CD4-positive, alpha-beta T cell (primary cell): ENCODE measurements around the gene SYNGR2. TPM values are rescaled to one million over a fixed set of nuclear protein-coding genes. Genes with fewer than 3 reads are reported as not detected.

Source experiments
- ATAC-seq: fragments of 200-7000 bp; cut with Tn5 transposase; one replicate; pipeline ENCODE4 v1.10.0; 2022; ENCODE audit warnings: mild to moderate bottlenecking; ENCODE audit not compliant: poor library complexity
- CTCF ChIA-PET: fragments of 350-600 bp; sonication (Branson Sonifier 250); formaldehyde crosslinking; loops from one replicate; lab custom pipeline; 2021; ENCODE audit warnings: antibody characterized with exemption, inconsistent platforms; lab: Charles Lee
- POLR2A ChIA-PET: fragments of 350-600 bp; sonication (Branson Sonifier 250); formaldehyde crosslinking; loops from one replicate; lab custom pipeline; 2021; ENCODE audit warnings: antibody characterized with exemption, inconsistent platforms; lab: Charles Lee
- DNase-seq, 14 experiments: peaks; one replicate each; pipeline ENCODE4 v3.0.0-alpha.2; 2013 to 2020; ENCODE audit warnings: mixed read lengths in 2 of 14
- H3K27ac ChIP-seq, 2 donors: one replicate each; pipeline versions ENCODE4 v1.5.1 to v1.7.0; 2013; ENCODE audit warnings: low read length in 2 of 2, low read depth in 1 of 2, mild to moderate bottlenecking in 1 of 2
- H3K27me3 ChIP-seq, 2 experiments: 1 replicate in 1 of 2; 2 replicates in 1 of 2; pipeline versions ENCODE4 v1.6.1 to v1.7.0; 2013; ENCODE audit warnings: low read length in 2 of 2, control low read depth in 1 of 2, mild to moderate bottlenecking in 1 of 2, moderate library complexity in 1 of 2; ENCODE audit not compliant: insufficient read depth in 2 of 2, control insufficient read depth in 1 of 2
- H3K36me3 ChIP-seq: one replicate; pipeline ENCODE4 v1.6.1; 2013; ENCODE audit warnings: low read length, control low read depth; ENCODE audit not compliant: insufficient read depth
- H3K4me1 ChIP-seq: one replicate; pipeline ENCODE4 v1.6.1; 2013; ENCODE audit warnings: low read length, control low read depth; ENCODE audit not compliant: insufficient read depth
- H3K4me3 ChIP-seq: one replicate; pipeline ENCODE4 v1.5.1; 2013; ENCODE audit warnings: mild to moderate bottlenecking, low read length, moderate library complexity
- H3K9me3 ChIP-seq, 2 experiments: 1 replicate in 1 of 2; 2 replicates in 1 of 2; pipeline versions ENCODE4 v1.6.1 to v1.7.0; 2013; ENCODE audit warnings: low read length in 2 of 2, mild to moderate bottlenecking in 2 of 2, control low read depth in 1 of 2, moderate library complexity in 1 of 2; ENCODE audit not compliant: control insufficient read depth in 1 of 2, insufficient read depth in 1 of 2
- H3K27ac Mint-ChIP-seq: one replicate; pipeline ENCODE4 v1.8.0; 2020; ENCODE audit warnings: mixed read lengths
- H3K27me3 Mint-ChIP-seq: one replicate; pipeline ENCODE4 v1.8.0; 2021; ENCODE audit warnings: mixed read lengths
- H3K36me3 Mint-ChIP-seq: one replicate; pipeline ENCODE4 v1.8.0; 2021; ENCODE audit warnings: low read depth, mixed read lengths
- H3K4me1 Mint-ChIP-seq: one replicate; pipeline ENCODE4 v1.8.0; 2021; ENCODE audit warnings: low read depth, mixed read lengths
- H3K4me3 Mint-ChIP-seq: one replicate; pipeline ENCODE4 v1.8.0; 2020; ENCODE audit warnings: mild to moderate bottlenecking, mixed read lengths
- H3K9me3 Mint-ChIP-seq: one replicate; pipeline ENCODE4 v1.8.0; 2020; ENCODE audit warnings: mixed read lengths
- intact Hi-C, 2 experiments: fragments of 100-400 bp; cut with DNase I in 1 of 2; cut with micrococcal nuclease in 1 of 2; formaldehyde crosslinking; loops; one replicate each; pipeline versions ENCODE4 v1.15.1 to v1.9.0; 2023 to 2025; cut with DNase I, micrococcal nuclease
- total RNA-seq, 174 experiments: library from RNA in 2 of 174; stranded (reverse) in 2 of 174; gene quantifications; one replicate each; pipeline ENCODE4 v1.2.3 and lab custom pipeline; 2021 to 2026
- TF ChIP-seq, protein P1 (sequence below): fragments of 200-600 bp; IDR thresholded peaks from one replicate; pipeline ENCODE4 v1.8.0; 2022; ENCODE audit warnings: antibody characterized with exemption, mild to moderate bottlenecking

The SYNGR2 gene
- total RNA-seq, 2 experiments from 2014 or later: 34.9 to 41.3 TPM

DNA sequence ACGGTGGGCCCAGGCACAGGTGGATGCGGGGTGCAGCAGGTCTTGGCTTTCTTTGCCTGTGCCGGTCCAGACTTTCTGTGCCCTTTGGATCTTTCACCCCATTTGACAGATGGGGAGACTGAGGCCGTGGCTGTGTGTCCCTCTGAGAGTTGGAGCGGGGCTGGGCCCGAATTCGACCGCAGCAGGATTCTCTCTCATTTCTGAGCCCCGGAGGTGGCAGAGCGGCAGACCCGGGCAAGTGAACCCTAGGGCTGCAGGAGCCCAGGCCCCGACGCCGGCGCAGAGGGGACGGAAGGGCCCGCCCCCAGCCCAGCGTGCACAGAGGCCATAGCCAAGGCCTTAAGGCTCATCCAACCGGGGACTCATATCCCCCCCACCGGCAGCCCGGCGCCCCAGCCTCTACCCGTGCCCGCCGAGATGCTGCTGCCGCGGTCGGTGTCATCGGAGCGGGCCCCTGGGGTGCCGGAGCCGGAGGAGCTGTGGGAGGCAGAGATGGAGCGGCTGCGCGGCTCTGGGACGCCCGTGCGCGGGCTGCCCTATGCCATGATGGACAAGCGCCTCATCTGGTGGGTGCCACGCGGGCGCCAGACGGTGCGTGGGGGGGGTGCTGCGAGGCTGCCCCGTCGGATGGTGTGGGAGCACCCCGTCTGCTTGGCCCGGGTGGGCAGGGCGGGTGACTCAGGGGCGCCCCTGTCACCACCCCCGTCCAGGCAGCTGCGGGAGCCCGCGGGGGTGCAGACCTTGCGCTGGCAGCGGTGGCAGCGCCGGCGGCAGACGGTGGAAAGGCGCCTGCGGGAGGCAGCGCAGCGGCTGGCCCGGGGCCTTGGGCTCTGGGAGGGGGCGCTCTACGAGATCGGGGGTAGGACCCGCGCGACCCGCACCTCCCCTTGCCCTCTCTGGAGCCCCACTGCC, 37.0 kb upstream of the SYNGR2 start:
- H3K27ac ChIP-seq: peak overlapping the region; percentile 75 to 92
- no peaks in the 10 kb centered on the region for H3K9me3 Mint-ChIP-seq
- intact Hi-C loops: loop anchor here (5.0 to 10.0 kb wide), 5 partner anchors 36 to 687 kb away; partner anchors contain the start of gene SYNGR2 (in 1 of the 2)
- POLR2A ChIA-PET: interaction anchor here (0.7 to 16.9 kb wide), 14 partner anchors 6 to 691 kb away, joined by 3 to 766 read pairs (median 14); partner anchors contain the start of genes TMC6, TMC8 and TNRC6C
- no peak for ATAC-seq
- no peaks in the 10 kb centered on the region for H3K9me3 ChIP-seq
- H3K4me1 ChIP-seq: peaks cover 76% of the 10 kb centered on the region
- CTCF ChIA-PET: interaction anchor here (1.3 to 2.5 kb wide), 2 partner anchors 18 to 45 kb away, joined by 7 to 12 read pairs; no protein-coding TSS in a partner anchor
- peak overlapping the region; percentile 100 for H3K4me3 Mint-ChIP-seq
- no peaks in the 10 kb centered on the region for H3K27me3 ChIP-seq
- peaks cover 66% of the 10 kb centered on the region for H3K4me1 Mint-ChIP-seq
- H3K36me3 Mint-ChIP-seq: peaks cover 80% of the 10 kb centered on the region
- TF ChIP-seq, protein P1, sequence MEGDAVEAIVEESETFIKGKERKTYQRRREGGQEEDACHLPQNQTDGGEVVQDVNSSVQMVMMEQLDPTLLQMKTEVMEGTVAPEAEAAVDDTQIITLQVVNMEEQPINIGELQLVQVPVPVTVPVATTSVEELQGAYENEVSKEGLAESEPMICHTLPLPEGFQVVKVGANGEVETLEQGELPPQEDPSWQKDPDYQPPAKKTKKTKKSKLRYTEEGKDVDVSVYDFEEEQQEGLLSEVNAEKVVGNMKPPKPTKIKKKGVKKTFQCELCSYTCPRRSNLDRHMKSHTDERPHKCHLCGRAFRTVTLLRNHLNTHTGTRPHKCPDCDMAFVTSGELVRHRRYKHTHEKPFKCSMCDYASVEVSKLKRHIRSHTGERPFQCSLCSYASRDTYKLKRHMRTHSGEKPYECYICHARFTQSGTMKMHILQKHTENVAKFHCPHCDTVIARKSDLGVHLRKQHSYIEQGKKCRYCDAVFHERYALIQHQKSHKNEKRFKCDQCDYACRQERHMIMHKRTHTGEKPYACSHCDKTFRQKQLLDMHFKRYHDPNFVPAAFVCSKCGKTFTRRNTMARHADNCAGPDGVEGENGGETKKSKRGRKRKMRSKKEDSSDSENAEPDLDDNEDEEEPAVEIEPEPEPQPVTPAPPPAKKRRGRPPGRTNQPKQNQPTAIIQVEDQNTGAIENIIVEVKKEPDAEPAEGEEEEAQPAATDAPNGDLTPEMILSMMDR: no peak
- no peaks in the 10 kb centered on the region for H3K27me3 Mint-ChIP-seq
- H3K36me3 ChIP-seq: peaks cover 57% of the 10 kb centered on the region
- peak in 5 of 14 experiments; percentile 54 to 67 (median 55) for DNase-seq
- peak overlapping the region; percentile 96 for H3K27ac Mint-ChIP-seq
- peak overlapping the region; percentile 94 for H3K4me3 ChIP-seq

DNA sequence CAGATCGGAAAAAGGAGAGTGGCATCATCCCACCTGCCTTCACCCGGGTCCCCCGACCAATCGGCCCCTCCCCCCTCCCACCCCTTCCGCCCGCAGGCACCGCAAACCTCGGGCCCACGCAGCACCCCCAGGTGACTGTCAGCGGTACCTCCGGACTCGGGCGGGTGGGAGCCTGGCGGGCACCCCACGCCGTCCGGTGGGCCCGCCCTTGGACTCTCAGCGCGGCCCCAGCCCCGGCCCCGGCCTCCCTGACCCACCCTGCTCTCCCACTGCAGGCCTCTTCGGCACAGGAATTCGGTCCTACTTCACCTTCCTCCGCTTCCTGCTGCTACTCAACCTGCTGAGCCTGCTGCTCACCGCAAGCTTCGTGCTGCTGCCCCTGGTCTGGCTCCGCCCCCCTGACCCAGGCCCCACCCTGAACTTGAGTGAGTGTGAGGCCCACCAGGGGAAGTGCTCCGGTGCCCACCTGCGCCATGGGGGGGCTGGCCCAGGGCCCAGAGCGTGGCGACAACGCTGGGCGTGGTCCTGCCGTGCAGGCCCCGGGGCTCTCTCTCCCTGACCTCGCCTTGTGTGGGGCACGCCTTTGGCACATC, 36.2 kb upstream of the SYNGR2 start:
- ChIA-PET POLR2A (interaction anchor here (0.8 to 16.9 kb wide), 6 partner anchors 5 to 174 kb away, joined by 3 to 766 read pairs (median 78); partner anchors contain the start of genes TMC6, TMC8 and TNRC6C), CTCF (interaction anchor here (4.1 kb wide), 1 partner anchor 11 kb away, joined by 38 read pairs; no protein-coding TSS in a partner anchor)
- peak overlapping the region; percentile 88 for H3K4me3 Mint-ChIP-seq
- ATAC-seq (no peak), DNase-seq (peak in 13 of 14 experiments; percentile 45 to 88 (median 67))
- Histone ChIP-seq H3K4me3 (peak overlapping the region; percentile 94), H3K36me3 (peaks cover 57% of the 10 kb centered on the region), H3K4me1 (peaks cover 76% of the 10 kb centered on the region), H3K27ac (peak overlapping the region; percentile 18 to 92), H3K9me3 (no peaks in the 10 kb centered on the region), H3K27me3 (no peaks in the 10 kb centered on the region)
- TF ChIP-seq, protein P1: peak; percentile 18
- H3K9me3 Mint-ChIP-seq: no peaks in the 10 kb centered on the region
- peaks cover 68% of the 10 kb centered on the region for H3K4me1 Mint-ChIP-seq
- H3K27ac Mint-ChIP-seq: peak overlapping the region; percentile 81
- intact Hi-C loops: loop anchor here (5.0 to 10.0 kb wide), 5 partner anchors 35 to 687 kb away; partner anchors contain the start of gene SYNGR2 (in 1 of the 2)
- peaks cover 81% of the 10 kb centered on the region for H3K36me3 Mint-ChIP-seq
- no peaks in the 10 kb centered on the region for H3K27me3 Mint-ChIP-seq

DNA sequence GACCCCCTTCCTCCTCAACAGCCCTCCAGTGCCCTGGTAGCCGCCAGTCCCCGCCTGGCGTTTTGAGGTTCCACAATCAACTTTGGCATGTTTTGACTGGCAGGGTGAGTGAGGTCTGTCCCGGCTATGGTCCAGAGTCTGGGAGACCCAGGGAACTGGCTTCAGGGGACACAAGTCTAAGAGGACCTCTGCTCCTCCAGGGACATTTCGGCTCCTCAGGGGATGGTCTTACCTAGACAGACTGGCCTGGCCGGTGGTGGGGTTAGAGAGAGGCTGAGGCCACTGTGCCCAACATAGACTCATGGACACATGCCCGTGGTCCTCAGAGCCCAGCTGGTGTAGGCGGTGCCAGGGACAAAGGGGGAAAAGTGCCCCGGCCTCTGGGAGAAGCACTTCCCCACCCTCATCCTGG, 35.6 kb upstream of the SYNGR2 start:
- peaks cover 71% of the 10 kb centered on the region for H3K4me1 Mint-ChIP-seq
- CTCF ChIA-PET: interaction anchor here (1.5 to 4.1 kb wide), 3 partner anchors 12 to 20 kb away, joined by 5 to 38 read pairs (median 37); no protein-coding TSS in a partner anchor
- no peaks in the 10 kb centered on the region for H3K27me3 ChIP-seq
- H3K27me3 Mint-ChIP-seq: no peaks in the 10 kb centered on the region
- H3K36me3 Mint-ChIP-seq: peaks cover 81% of the 10 kb centered on the region
- peaks cover 61% of the 10 kb centered on the region for H3K36me3 ChIP-seq
- no peaks in the 10 kb centered on the region for H3K9me3 ChIP-seq
- POLR2A ChIA-PET: interaction anchor here (0.9 to 16.9 kb wide), 7 partner anchors 4 to 44 kb away, joined by 3 to 766 read pairs (median 101); partner anchors contain the start of genes TMC6 and TMC8
- H3K9me3 Mint-ChIP-seq: no peaks in the 10 kb centered on the region
- intact Hi-C loops: loop anchor here (5.0 to 10.0 kb wide), 5 partner anchors 35 to 688 kb away; partner anchors contain the start of gene SYNGR2 (in 1 of the 2)
- H3K4me3 Mint-ChIP-seq: peak overlapping the region; percentile 88
- TF ChIP-seq, protein P1: no peak
- peak overlapping the region; percentile 81 for H3K27ac Mint-ChIP-seq
- DNase-seq (no peak), ATAC-seq (no peak)
- peak overlapping the region; percentile 94 for H3K4me3 ChIP-seq
- peaks cover 81% of the 10 kb centered on the region for H3K4me1 ChIP-seq
- H3K27ac ChIP-seq: peak overlapping the region; percentile 18 to 92
